ENCODE measurements around the gene OR6B1.

The OR6B1 gene

DNA sequence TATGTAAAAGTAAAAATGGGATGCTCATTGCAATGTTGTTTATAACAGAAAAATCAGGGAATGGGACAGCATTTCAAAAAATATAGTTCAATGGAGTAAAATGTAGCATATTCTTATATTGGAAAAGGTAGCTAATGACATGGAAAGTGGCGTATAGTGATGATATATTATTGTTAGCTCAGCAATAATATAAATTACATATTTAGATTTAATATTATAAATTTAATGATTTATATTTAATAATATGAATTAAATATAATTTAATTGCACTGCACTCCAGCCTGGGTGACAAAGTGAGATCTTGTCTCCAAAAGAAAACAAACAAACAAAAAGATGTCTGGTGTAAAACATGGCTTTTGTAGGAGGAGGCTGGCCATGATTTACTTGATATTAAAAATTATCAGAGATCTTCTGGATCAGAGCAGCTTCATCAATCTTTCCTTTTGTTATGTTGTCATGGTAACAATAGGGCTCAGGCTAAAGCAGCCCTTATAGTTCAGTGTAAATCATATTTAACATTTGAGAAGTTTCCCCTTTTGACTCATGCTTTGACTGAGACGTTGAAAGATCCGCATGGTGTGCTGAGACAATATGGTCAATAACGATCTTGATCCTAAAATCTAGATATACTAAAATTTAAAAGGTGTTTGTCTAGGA, 23.2 kb downstream of the OR6B1 start:
- Histone ChIP-seq H3K4me1 (ENCODE audit: low read length) (no peaks in the 10 kb centered on the region), H3K27me3 (replicated peaks; ENCODE audit: insufficient read depth, low read length) (no peaks in the 10 kb centered on the region), H3K9ac (ENCODE audit: low read length) (no peak overlapping the region), H3K36me3 (replicated peaks; ENCODE audit: insufficient read depth, low read length) (no peaks in the 10 kb centered on the region), H3K4me3 (ENCODE audit: low read length) (no peak overlapping the region), H3K9me3 (replicated peaks; ENCODE audit: insufficient read depth, low read length) (no peaks in the 10 kb centered on the region), H2AFZ (ENCODE audit: low read length) (no peak overlapping the region), H3K27ac (ENCODE audit: low read length) (no peak overlapping the region), H3K79me2 (ENCODE audit: low read length) (no peaks in the 10 kb centered on the region), H3K9me2 (replicated peaks; ENCODE audit: insufficient read depth, low read length) (no peaks in the 10 kb centered on the region), H3K4me2 (ENCODE audit: low read depth, low read length) (no peak overlapping the region), H3F3A (ENCODE audit: insufficient read depth, low read length) (no peaks in the 10 kb centered on the region), H4K20me1 (ENCODE audit: insufficient read depth, low read length) (no peaks in the 10 kb centered on the region)
- no peak for DNase-seq
- TF ChIP-seq EZH2 (optimal IDR thresholded peaks at IDR 0.05; ENCODE audit: low read depth, low read length), result no peak
- no peak for TF ChIP-seq EZH2phosphoT487 (IDR thresholded peaks at IDR 0.05; ENCODE audit: low read length)
- TF ChIP-seq, protein P1, sequence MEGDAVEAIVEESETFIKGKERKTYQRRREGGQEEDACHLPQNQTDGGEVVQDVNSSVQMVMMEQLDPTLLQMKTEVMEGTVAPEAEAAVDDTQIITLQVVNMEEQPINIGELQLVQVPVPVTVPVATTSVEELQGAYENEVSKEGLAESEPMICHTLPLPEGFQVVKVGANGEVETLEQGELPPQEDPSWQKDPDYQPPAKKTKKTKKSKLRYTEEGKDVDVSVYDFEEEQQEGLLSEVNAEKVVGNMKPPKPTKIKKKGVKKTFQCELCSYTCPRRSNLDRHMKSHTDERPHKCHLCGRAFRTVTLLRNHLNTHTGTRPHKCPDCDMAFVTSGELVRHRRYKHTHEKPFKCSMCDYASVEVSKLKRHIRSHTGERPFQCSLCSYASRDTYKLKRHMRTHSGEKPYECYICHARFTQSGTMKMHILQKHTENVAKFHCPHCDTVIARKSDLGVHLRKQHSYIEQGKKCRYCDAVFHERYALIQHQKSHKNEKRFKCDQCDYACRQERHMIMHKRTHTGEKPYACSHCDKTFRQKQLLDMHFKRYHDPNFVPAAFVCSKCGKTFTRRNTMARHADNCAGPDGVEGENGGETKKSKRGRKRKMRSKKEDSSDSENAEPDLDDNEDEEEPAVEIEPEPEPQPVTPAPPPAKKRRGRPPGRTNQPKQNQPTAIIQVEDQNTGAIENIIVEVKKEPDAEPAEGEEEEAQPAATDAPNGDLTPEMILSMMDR (IDR thresholded peaks at IDR 0.05; ENCODE audit: low read length), result no peak

DNA sequence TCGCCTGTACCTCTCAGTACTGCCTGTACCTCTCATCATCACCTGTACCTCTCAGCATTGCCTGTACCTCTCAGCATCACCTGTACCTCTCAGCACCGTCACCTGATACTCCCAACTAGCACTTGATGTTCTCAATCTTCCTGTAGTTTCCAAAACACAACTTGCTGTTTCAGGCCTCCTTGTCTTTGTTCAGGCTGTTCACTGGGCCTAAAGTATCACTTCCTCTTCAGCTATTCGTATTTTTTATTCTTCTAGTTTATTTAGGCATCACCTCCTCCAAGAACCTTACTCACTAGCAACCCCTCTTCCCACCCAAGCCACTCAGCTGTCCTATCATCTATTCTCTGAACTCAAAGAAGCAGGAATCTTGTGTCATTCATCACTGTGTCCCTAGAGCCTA, 24.1 kb downstream of the OR6B1 start:
- Histone ChIP-seq H3K4me2 (ENCODE audit: low read depth, low read length) (no peak overlapping the region), H3K4me3 (ENCODE audit: low read length) (no peak overlapping the region), H4K20me1 (ENCODE audit: insufficient read depth, low read length) (no peaks in the 10 kb centered on the region), H3K9ac (ENCODE audit: low read length) (no peak overlapping the region), H3K79me2 (ENCODE audit: low read length) (no peaks in the 10 kb centered on the region), H3K27me3 (replicated peaks; ENCODE audit: insufficient read depth, low read length) (no peaks in the 10 kb centered on the region), H2AFZ (ENCODE audit: low read length) (no peak overlapping the region), H3K9me3 (replicated peaks; ENCODE audit: insufficient read depth, low read length) (no peaks in the 10 kb centered on the region), H3K9me2 (replicated peaks; ENCODE audit: insufficient read depth, low read length) (no peaks in the 10 kb centered on the region), H3F3A (ENCODE audit: insufficient read depth, low read length) (no peaks in the 10 kb centered on the region), H3K36me3 (replicated peaks; ENCODE audit: insufficient read depth, low read length) (no peaks in the 10 kb centered on the region), H3K27ac (ENCODE audit: low read length) (no peak overlapping the region), H3K4me1 (ENCODE audit: low read length) (no peaks in the 10 kb centered on the region)
- no peak for DNase-seq
- TF ChIP-seq EZH2 (optimal IDR thresholded peaks at IDR 0.05; ENCODE audit: low read depth, low read length) (no peak), EZH2phosphoT487 (IDR thresholded peaks at IDR 0.05; ENCODE audit: low read length) (no peak)
- TF ChIP-seq, protein P1 (IDR thresholded peaks at IDR 0.05; ENCODE audit: low read length), result no peak

DNA sequence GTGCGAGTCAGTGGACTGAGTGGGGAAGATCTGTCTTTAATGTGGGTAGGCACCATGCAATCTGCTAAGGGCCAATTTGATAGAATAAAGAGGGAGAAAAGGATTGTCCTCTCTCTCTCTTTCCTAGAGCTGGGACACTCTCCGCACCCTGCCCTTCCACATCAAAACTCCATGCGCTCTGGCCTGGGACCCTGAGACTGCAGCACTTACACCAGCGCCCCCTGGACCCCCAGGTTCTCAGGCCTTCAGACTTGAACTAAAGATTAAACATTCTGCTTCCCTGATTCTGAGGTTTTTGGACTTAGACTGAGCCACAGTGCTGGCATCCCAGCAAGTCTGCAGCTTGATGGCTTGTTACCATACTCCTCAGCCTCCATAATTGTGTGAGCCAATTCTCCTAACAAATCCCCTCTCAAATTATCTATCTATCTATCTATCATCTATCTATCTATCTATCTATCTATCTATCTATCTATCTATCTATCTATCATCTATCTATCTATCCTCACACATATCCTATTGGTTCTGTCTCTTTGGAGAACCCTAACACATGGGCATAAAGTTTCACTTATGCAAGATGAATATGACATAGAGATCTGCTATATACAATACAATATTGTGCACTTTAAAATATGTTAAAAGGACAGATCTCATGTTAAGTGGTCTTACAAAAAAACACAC, 26.2 kb downstream of the OR6B1 start:
- Histone ChIP-seq H3F3A (ENCODE audit: insufficient read depth, low read length) (no peaks in the 10 kb centered on the region), H3K4me1 (ENCODE audit: low read length) (no peaks in the 10 kb centered on the region), H3K9me3 (replicated peaks; ENCODE audit: insufficient read depth, low read length) (no peaks in the 10 kb centered on the region), H3K27me3 (replicated peaks; ENCODE audit: insufficient read depth, low read length) (no peaks in the 10 kb centered on the region), H3K9ac (ENCODE audit: low read length) (no peak overlapping the region), H3K9me2 (replicated peaks; ENCODE audit: insufficient read depth, low read length) (no peaks in the 10 kb centered on the region), H3K27ac (ENCODE audit: low read length) (no peak overlapping the region), H3K79me2 (ENCODE audit: low read length) (no peaks in the 10 kb centered on the region), H3K4me3 (ENCODE audit: low read length) (no peak overlapping the region), H3K4me2 (ENCODE audit: low read depth, low read length) (no peak overlapping the region), H4K20me1 (ENCODE audit: insufficient read depth, low read length) (no peaks in the 10 kb centered on the region), H2AFZ (ENCODE audit: low read length) (no peak overlapping the region), H3K36me3 (replicated peaks; ENCODE audit: insufficient read depth, low read length) (no peaks in the 10 kb centered on the region)
- TF ChIP-seq EZH2phosphoT487 (IDR thresholded peaks at IDR 0.05; ENCODE audit: low read length), result no peak
- TF ChIP-seq, protein P1 (IDR thresholded peaks at IDR 0.05; ENCODE audit: low read length), result no peak
- TF ChIP-seq EZH2 (optimal IDR thresholded peaks at IDR 0.05; ENCODE audit: low read depth, low read length), result no peak
- no peak for DNase-seq

Measured in MM.1S (cell line).